HG02973 (cell line): ENCODE measurements around the gene DLG2.

Experiments used
- ATAC-seq: cut with Tn5 transposase; IDR thresholded peaks from one replicate; pipeline ENCODE4 v1.9.1; 2021; ENCODE audit warnings: moderate library complexity; ENCODE audit not compliant: unreplicated experiment

Gene DLG2

DNA sequence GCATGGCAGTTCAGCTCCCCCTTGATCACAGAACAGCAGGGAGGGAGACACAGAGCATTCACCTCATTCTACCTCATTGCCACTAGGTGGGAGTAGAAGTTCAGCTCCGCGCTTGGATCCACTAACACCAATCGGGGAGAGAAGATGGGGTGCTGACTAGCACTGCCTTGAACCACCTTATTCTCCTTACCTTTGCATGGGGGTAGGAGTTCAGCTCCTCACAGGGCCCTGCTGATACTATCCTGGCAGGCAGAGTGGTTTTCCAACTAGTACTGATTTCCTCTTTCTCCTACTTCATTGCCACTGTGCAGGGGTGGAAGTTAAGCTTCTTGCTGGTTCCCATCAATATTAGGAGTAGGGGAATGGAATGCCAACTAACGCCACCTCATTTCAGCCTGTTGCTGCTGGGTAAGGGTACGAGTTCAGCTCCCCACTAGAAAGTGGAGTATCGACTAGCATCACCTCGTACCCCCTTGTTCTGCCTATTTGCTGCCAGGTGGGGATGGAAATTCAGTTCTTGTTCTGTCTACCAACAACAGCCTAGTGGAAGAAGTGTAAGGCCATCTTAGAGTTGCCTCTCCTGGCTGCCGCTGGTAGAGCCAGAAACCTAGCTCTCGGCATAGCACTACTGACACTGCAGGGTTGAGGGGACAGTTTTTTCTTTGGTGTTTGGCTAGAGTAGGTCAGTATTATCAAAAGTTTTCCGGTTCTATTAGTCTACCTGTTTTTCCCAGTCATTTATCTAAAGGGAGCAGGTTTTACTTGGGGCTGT is 1790.1 kb downstream of the DLG2 start:
- ATAC-seq: peak; percentile 88

DNA sequence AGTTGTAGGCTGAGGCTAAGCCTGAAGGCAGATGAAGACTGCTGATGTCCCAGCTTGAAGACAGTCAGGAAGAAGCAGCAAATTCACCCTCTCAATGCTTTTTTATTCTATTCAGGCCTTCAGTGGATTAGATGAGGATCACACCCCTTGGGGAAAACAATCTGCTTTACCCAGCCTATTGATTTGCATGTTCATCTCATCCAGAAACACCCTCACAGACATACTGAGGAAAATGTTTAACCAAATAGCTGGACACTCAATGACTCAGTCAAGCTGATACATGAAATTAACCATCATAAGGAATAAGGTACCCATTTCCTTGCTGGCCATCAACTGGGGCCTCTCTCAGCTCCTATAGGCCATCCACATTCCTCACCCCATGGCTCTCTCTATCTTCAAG is 1791.1 kb downstream of the DLG2 start:
- no peak for ATAC-seq

DNA sequence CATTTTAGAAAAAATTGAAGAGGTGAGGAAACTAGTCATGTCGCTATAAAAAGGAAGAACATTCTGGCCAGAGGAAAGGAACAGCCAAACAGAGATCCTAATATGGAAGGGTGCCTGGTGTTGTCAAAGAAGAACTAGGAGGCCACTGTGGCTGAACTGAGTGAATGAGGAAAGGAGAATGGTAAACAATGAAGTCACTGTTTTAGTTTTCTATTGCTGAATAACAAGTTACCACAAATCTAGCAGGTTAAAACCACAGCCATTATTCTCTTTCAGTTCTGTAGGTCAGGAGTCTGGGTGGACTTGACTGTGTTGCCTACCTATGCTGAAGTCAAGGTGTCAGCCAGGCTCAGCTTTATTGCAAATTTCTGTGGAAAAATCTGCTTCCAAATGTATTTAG is 1791.7 kb downstream of the DLG2 start:
- ATAC-seq: peak; percentile 72

DNA sequence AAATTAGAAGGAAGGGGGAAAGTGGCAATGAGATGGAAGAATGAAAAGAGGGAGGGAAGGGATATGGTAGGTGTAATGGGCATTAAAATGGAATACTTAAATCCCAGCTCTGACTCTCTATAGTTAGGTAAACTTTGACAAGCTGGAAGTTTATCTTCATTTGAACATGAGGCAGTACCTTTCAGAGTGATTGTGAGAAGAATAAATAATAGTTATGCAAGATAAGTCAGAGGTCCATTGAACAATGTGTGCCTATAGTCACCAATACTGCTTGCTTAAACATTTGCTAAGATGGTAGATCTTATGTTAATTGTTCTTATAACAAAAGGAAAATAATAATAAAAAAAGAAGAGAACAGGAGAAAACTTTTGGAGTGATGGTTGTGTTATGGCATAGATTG is 1795.2 kb downstream of the DLG2 start:
- no peak for ATAC-seq

DNA sequence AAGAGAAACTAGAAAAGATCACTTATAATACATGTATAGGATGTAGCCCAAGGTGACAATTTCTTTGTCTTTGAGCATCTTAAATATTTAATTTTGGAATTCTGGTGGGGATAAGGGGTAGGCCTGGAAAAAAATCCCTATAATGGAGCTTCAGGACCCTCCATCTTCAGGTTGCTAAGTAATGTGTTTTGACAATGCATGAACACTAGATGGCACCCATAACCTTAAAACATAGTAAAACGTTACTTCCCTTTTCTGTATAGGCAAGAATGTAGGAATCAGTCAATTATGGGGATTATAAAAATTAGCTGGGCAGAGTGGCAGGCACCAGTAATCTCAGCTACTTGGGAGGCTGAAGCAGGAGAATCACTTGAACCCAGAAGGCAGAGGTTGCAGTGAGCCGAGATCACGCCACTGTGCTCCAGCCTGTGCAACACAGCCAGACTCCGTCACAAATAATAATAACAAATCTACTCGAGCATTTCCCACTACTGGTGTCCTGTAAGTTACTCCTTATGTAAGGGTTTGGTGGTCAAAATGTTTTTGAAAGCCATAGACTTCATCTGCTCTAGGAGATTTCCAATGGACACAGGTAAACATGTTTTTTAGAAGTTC is 1799.1 kb downstream of the DLG2 start:
- ATAC-seq: peak; percentile 93

DNA sequence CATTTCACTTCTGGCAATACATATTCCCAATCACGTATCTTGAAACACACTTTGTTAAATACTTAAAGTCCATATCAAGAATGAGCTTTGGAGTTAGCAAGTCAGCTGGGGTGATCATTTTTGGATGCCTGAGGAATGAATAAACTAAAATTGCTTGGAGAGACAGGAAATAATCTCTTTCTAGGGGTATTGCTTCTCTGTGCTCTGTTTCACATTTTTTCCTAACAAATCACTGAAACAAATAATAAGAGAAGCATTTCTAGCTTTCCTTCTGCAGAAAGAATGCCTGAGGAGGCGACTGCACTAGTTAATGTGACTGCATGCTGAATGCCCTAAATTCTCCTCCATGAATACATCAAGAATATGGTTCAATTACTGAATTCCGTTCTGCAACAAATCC is 1799.6 kb downstream of the DLG2 start:
- no peak for ATAC-seq

DNA sequence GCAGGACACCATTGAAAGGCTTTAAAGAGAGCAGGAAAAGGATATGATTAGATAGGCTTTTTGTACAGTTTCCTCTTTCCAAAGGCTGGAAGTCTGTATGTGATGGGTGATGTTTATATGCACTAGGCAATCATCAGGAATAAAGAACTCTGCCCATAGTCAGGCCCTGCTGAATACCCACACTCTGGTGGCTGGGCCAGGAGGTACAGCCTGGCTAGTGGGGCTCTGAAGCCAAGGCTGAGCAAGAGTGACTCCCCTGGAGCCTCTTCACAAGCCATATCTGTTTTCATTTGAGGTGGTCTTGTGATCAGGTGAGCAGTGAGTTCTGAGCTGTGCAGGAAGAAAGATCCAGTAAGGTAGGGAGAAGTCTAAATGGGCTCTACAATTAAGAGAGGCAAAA is 1801.1 kb downstream of the DLG2 start:
- no peak for ATAC-seq

DNA sequence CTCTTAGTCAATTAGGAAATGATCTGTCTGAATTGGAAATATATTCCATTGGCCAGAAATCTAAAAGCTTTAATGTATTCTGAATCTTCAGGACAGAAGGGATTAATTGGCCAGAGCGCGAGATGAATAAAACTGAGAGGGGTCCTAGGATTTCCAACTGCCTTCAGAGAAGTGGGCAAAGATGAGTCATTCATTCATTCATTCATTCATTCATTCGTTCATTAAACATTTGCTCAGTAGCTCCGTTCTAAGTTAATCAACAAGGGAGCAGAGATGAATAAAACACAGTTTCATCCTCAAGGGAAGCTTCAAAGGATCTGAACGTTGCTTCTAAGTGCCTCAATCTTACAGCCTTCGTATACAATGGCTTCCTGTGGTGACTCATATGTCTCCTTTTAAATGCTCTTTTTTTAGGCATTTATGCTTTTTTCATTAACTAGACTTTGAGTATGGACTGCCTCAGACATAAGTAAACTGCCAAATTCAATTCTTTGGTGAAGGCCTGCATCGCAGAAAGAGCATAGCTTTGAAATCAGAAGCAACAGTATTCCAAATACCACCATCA is 1803.6 kb downstream of the DLG2 start:
- ATAC-seq: no peak

DNA sequence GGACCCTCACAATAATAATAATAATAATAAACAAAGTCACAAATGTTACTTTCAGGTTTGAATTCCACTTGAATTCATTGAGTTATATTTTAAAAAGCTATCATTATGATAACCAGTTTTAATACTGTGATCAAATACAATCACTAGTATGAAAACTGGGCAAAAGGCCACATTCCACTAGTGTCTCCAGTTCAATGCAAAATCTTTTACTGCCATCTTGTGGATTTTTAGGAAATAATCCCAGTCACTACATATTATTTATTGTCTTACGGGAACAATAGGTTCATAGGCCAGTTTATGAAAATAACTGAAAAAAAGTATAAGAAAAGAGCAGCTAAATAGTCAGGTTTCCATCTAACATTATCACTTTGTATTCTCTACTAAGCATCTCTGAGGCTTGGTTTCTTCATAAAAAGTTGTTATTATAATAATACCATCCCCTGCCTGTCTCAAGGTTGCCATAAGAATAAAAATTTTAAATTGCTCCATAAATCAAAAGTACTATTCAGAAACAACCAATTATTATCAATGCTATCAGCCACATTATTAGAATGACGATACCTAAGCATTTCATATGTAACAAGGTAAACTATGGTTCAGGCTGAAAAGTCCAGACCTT is 1807.1 kb downstream of the DLG2 start:
- peak; percentile 51 for ATAC-seq

DNA sequence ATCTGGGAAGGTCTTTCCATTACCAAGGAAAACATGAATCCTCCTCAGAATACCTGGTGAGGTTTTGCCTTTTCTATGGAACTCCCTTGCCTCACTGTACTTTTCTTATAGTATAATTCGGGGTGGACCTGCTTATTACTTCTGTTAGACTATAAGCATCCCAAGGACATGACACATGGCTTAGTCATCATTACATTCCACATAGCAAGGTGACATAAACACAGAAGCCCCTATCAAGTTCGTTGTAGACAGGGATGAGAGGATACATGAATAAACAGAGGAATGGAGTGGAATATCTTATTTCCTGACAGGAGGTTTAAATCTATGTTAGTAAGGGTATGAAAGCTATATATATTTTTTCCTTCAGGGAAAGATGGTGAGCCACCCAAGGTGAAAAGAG is 1808.8 kb downstream of the DLG2 start:
- no peak for ATAC-seq

DNA sequence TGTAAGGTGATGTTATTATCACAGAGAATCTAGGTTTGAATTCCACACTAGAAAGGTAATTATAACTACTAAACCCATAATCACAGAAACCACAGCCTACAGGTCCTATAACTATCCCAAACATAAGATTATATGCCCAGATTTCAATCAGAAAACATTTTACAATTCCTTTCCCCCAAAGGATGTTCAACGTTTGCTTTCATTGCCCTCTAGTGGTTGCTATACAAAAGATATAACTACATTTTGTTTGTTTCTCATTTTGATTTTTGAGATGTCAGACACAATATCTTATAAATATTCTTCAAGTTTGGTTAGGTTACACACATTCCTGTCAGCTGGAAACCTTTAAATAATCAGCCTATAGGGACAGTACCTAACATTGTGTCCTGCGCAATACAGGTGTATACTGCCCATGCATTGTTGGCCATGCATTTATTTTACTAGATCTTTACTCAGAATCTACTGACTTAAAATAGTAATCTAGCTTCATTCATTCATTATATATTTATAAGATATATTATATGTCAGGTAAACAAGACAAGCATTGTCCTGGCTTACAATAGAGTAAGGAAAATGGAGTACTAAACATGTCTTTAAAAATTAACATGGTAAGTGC is 1810.5 kb downstream of the DLG2 start:
- no peak for ATAC-seq

DNA sequence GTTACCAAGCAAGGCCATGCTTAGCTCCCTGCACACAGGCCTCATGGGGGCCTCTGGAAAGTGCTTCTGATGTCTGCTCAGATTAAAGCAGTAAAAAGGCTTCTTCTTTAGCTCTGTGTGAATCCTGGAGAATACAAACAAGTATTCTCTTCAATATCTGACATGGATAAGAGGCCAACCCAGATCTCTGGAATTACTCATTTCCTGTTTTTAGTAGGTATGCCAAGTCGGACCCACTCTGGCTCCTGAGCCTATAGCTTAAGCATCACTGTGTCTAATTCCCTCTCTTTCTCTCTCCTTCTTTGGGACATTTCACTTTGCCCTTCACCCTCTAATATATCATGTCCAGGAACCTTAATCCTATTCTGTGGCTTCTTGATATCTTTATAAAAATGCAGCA is 1811.4 kb downstream of the DLG2 start:
- no peak for ATAC-seq

DNA sequence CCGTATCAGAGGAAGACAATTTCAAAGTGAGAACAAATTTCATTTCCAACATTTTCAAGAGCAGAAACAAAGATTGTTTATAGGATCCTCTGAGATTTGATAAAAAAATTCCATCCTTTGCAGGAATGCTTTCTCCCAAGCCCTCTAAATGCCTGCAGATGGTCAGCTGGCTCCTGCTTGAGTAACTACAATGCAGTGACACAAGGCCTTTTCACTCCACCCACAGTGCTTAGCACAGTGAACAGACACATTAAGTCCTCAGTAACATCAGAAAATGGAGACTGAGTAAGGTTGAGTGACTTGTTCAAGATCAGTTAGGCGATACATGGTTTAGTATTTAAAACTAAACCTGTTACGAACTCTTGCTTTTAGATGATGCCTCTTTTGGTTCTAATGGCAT is 1813.8 kb downstream of the DLG2 start:
- no peak for ATAC-seq

DNA sequence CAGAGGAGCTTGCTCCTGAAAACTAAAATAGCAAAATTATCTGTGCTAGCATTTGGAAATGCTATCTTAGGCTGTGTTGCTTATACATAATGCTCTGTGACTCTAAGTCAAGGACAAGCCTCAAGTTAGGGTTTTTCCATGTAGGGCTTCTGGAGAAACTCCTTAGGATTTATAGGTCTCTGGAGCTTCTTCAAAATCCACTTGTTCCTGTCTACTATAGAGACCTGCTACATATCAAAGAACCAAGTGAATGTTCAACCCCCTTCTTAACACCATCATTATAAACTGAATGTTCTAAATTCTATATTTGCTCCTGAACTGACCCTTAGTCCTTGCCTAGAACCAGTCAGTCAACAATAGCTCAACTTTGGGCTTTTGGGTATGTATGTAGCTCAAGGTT is 1817.9 kb downstream of the DLG2 start:
- ATAC-seq: no peak

DNA sequence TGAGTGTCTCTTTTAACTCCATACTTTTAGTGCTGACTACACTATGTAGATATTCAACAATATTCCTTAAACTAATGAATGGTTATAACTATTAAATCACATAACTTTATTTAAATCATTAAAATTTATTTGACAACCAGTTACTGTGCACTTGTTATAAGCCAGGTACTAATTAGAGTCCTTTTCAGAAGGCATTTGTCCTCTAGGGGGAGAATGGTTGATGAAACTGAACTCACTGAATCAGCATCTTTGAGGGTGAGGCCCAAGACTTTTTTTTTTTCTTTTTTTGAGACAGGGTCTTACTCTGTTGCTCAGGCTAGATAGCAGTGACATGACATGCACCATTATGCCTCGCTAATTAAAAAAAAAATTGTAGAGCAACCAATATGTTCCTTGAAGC is 1825.3 kb downstream of the DLG2 start:
- ATAC-seq: no peak

DNA sequence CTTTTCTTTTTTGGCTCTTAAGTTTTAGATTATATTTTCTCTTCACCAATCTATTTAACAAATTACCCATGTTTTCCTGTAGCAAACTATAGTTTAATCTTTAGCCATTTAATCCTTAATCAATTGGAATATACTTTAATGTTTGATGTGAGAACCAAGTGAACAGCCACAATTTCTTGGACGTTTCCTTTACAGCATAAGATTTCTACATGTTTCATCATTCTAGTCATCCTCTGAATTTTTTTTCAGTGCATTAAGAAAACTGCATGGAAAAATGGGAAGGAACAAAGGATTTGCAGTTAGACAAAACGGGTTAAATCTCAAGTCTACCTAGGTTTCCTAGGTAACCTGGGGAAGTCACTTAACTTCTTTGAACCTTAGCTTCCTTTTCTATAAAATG is 1833.8 kb downstream of the DLG2 start:
- no peak for ATAC-seq

DNA sequence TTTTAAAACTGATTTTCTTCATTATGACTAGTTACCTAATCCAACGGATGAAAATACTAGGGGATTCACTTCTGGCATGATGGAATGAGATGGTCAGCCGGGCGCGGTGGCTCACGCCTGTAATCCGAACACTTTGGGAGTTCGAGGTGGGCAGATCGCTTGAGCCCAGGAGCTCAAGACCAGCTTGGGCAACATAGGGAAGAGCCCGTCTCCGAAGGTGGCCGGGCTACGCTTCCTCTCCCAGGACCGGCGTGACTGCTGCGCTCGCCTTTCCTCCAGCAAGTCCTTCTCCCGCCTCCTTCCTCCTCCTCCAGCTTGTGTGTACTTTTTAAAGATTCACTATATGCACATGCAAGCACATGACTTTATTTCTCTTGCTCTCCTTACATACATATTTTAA is 1835.6 kb downstream of the DLG2 start:
- ATAC-seq: no peak

DNA sequence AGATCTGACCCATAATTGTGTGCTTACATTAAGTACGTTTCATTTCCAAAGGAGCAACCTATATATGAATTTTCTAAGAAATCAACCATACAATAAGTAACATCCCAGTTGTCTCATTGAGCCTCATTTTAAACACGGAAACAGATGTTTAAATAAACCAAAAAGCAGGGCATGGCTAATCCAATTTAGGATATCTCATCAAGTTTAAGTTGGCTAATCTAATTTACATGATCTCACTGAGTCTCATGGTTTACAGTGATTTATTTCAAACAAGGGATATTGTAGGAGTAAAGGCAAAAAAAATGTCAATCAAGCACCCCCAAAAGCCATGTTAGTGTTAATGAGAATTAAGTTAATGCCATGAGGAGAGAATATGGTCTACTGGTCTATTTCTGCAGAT is 1841.2 kb downstream of the DLG2 start:
- ATAC-seq: no peak

DNA sequence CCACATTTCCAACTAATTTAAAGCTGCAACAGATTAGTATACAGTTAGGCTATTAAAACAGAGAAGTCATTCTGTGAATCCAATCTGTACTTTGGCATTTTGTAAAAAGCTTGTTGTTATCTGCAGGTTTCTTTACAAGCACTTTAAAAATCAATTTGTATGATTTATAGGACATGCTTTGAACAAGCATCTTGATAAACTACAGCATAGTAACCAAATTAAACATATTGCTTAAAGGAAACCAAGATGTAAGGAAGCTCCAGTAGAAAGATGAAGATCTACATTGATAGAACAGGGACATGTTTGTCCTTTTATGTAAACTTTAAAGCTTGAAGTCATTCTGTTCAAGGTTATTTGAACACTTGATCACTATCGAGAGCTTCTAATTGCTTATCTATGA is 1842.7 kb downstream of the DLG2 start:
- ATAC-seq: no peak

DNA sequence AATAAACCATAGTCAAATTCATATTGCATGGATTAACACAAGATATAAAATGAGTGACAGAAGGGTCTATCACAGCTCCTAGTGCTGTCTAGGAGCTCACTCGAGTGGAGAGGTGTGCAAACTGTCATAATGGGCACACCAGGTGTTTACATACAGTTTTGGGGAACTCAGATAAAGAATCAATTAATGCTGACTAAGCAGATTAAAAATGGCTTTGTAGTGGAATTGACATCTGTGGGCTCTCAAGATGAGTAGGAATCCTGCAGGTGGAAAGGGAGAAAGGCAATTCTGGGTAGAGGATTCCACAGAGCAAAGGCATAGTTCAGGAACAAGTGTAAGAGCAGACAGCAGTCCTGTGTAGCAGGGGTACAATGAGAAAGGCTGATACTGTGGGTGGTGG is 1844.8 kb downstream of the DLG2 start:
- ATAC-seq: no peak

DNA sequence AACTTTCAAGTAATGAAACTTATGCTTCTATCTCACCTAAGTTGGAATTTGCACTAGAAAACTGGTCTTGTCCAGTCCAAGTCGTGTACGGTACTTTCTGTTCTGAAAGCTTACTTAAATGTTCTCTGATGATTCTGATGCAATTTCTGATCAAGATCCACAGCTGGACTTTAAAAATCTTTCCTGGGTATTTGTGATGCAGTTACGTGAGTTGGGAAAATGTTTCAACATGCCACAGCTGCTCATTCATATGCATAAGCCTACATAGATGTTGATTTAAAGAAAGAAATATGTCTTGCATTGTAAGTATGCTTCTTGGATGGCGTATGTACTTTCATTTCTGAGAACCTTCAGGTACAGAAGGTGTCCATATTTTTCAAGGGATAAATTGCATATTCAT is 1847.3 kb downstream of the DLG2 start:
- no peak for ATAC-seq

DNA sequence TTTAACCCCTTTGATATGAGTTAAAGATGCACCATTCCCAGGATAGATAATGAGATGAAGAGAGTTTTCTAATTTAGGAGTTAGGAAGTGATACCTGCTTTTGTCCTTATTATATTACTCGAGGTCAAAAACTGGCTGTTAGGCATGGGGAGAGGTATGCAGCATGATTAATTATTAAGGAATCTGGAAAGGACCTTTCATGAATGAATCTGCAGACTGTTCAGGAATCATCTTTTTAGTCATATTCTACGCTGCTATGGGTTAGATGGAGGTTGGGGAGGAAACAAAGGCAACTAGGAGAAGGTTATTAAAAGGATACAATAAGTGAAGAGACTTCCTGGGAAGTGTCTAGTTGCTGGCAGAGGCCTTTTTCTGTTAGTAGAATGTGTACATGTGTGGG is 1848.5 kb downstream of the DLG2 start:
- ATAC-seq: no peak
